ENCODE data around the gene PPP6R2.

Gene PPP6R2

DNA sequence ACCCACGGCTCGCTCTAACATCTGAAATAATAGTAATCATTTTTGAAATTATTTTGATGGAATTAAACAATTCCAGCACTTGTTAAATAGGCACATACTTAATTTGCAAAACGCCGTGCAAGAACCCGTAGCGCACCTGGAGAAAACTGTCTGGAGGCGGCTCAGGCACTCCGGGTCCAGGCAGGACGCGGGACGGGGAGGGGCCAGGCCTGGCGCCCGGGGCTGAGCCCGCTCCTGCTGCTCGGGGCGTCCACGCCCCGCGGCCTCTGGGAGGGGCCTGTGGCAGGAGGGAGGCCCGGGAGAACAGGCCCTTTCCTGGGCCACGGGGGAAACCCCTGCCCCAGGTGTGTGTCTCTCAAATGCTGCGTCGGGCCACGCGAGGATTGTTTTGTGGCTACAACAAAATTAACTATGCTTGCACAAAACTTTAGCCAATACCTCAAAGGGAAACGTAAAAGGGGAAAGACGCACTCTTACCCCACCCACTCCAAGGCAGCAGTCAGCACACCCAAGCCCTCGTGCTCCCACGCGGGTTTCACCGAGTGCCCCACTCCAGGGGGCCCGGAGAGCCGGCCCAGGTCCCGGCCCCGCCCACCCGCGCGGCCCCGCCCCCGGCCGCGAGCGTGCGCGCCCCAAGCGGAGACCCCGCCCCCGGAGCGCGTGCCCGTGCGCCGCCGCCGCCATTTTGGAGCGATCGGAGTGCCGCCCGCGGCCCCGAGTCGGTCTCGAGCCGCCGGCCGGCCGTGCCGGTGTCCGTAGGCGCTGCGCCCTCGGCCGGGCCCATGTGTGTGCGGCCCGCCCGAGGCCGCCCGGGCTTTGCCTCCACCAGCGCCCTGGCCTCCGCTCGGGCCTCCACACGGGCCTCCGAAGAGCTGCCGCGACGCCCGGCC lies at the start of gene PPP6R2:
Gene PPP6R2 (plus strand): TSS at position 677 of the 890 bp plus-strand sequence. CDS start 50,582 bp downstream, outside the sequence.
- DNase-seq = peak; percentile 85

DNA sequence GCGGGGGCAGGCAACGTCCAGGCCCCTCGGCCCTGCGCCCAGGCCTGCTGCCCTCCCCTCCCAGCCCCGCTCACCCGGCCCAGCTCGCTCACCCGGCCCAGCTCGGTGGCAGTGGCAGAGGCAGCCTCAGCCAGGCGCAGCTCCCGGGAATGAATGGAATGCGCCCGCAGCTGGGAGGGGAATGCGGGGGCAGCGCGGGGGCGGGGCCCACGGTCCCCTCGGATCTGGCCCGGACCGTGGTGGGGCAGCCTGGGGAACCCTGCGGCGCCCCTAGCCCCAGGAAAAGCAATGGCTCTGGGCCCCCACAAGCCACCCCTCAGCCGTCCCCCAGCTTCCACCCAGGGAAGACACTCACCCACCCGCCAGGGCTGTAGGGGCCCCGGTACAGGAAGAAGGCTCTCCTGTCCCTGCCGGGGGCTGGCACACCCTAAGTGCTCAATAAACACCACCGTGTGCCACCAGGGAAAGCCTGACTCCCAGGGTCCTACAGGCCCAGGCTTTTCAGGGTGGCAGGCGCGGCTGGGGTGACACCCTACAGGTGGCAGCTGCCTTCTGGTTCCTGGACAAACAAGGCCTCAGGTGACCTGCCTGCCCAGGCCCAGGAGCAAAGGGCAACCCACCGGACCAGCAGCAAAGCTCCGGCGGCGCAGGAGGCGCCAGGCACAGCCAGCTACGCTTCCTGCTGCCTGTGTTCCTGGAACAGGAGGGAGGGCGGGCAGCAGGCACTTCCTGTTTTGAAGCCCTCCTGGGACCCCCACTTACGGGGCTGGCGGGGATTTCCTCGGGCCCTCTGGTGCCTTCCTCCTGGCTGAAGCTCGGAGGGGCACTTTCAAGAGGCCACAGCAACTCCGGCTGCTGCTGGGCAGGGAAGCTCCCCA lies 49.4 kb upstream of the PPP6R2 start:
- DNase-seq = no peak

- no peak for DNase-seq
These were observed 48.8 kb upstream of the PPP6R2 start for GRCh38 chr22:50294319-50294656.

DNA sequence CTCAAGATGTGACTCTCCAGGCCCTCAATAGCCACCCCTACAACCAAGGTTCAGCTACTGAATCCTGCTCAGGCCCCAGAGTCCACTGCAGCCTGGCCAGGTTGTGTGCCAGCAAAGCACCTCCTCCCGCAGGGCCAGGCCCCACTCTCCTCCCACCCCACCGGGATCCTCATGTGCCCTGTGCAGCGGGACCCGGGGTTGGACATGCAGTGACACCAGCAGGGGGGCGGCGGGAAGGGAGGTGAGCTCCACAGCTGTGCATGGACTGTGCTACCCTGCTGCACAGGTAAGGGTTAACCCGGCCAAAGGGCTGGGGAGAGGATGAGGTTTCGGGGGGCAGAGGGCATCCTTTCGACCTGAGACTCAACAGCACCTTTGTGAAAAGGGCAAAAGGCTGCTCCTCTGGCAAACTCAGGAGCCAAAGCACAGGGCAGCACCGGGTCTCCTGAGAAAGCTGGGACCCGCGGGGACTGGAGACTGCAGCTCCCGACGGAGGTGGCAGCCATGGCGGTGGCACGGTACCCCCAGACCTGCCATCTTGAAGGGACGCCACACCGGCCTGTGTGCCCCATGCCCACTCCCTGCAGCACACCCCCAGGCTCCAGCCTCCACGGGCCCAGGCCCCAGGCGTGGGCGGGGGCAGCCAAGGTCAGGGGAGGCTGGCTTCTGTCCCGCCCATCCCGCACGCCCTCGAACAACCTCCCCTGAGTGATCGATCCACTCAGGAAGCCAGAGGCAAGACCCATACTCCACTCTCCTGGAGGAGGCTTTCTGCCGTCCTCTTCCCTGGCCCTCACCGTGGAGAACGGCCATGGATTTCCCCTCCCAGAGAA lies 46.3 kb upstream of the PPP6R2 start:
- no peak for DNase-seq

- DNase-seq = no peak
These were observed 45.4 kb upstream of the PPP6R2 start for GRCh38 chr22:50297510-50298265.

GRCh38 chr22:50298266-50298637 lies 44.9 kb upstream of the PPP6R2 start:
- no peak for DNase-seq

DNA sequence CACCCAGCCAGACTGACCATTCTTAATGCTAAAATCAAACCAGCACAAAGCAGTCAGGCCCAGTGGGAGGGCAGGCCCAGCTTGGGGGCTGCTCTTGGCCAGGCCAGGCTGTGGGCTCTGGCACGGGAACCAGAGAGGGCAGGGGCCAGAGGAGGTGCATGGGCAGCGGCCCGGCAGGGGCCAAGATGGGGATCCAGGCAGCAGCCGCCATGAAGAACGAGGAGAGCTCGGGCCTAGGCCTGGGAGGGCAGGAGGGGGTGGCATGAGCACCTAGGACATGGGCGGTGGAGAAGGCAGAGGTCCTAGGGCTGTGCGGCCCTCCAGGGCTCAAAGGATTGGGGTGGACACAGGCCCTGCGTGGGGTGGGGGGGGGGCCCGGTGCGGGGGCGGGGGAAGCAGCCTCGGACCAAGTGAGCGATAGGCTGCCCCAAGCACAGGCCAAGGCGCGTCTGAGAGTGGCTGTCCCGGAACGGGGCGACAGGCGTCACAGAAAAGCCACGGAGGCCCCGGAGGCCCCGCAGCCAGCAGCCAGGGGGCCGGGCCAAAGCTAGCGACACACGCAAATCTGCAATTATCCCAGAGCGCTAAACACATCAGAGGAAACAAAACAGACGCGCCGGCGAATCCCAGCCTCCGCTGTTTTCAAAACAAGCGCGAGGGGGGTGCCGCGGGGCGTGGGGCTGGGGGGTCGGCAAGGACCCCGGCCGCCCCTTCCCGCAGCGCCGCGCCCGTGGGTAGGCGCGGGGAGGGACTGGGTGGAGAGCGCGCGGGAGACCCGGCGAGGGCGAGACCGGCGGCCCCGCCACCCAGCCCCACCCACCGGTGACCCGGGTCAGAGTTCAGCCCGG lies 44.0 kb upstream of the PPP6R2 start:
- no peak for DNase-seq

- DNase-seq = no peak
These were observed 43.1 kb upstream of the PPP6R2 start for GRCh38 chr22:50299785-50300619.

- no peak for DNase-seq
These were observed 42.4 kb upstream of the PPP6R2 start for GRCh38 chr22:50300620-50301257.

- no peak for DNase-seq
These were observed 41.5 kb upstream of the PPP6R2 start for GRCh38 chr22:50301581-50301991.

DNA sequence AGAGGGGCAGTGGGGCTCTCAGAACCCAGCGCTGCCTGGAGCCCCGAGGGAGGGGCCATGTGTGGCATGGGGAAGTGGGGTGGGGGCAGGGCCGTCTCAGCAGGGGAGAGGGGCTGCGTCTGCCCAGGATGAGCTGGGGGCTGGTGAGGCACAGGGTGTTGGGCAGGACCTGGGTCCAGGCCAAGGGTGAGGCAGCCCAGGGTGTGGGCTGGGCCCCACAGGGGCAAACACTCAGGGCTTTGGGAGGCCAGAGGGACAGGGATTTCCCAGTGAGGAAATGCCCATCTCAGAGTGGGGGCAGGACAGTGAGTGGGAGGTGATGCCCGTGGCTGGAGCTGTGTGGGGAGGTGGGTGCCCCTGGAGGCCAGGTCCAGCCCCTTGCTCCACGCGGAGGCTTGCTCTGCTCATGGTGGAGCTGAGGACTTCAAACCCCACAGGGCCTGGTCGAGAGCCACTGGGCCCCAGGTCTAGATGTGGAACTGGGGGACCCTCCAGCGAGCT lies 41.0 kb upstream of the PPP6R2 start:
- no peak for DNase-seq

DNA sequence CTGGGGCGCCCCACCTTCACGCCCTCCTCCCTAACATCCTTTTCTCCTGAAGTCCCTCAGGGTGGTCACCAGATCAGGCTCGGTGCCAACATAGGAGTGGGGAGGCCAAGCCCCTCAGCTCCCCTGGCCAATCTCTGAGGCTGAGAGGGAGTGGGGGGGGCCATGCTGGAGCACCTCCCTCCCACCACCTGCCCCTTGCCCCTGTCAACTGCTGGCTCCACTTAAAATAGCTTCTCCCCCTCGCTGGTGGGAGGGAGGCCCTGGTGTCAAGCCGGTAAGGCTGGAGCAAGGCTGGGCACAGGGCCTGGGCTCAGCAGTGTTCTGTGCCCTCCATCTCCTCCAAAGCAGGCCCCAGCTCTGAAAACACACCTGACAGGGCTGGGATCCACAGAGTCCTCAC lies 40.6 kb upstream of the PPP6R2 start:
- DNase-seq = no peak

GRCh38 chr22:50303515-50303847 lies 39.6 kb upstream of the PPP6R2 start:
- no peak for DNase-seq

- no peak for DNase-seq
These were observed 39.1 kb upstream of the PPP6R2 start for GRCh38 chr22:50303848-50304527.

DNA sequence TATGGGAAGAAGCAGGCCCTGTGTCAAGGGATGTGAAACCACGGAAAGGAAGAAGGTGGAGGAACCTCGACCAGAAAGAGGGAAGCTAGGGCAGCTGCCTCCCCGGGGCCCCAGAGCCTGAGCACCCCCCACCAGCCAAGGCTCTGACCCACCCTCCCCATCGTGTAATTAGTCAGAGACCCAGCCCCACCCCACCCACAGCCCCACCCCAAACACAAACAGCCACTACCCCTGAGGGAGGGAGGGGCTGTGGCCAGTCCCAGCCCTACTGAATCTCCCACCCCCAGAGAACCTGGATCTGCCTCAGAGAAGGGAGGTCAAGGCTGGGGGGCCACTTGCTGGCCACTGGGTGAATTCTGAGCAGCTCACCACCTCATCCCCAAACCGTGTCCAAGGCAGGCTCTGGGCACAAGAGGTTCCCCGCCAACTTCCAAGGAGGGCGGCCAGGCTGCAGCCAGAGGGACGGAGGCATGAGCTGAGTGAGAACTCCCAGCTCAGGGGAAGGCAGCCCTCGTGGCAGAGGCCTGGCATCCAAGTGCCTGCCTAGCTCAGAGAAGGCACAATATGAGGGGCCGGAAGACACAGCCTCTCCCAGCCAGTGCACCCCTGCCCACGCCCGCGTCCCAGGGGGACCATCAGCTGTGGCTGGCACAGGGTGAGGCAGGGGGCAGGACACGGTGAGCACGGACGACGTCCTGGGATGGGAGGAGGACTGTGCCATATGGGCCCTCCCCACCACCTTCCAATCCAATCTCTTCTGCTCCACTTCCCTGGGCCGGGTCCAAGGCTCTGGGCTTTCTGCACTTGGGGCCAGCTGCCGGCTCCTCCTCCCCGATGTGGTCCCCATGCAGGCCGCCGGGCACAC lies 38.4 kb upstream of the PPP6R2 start:
- DNase-seq = no peak

DNA sequence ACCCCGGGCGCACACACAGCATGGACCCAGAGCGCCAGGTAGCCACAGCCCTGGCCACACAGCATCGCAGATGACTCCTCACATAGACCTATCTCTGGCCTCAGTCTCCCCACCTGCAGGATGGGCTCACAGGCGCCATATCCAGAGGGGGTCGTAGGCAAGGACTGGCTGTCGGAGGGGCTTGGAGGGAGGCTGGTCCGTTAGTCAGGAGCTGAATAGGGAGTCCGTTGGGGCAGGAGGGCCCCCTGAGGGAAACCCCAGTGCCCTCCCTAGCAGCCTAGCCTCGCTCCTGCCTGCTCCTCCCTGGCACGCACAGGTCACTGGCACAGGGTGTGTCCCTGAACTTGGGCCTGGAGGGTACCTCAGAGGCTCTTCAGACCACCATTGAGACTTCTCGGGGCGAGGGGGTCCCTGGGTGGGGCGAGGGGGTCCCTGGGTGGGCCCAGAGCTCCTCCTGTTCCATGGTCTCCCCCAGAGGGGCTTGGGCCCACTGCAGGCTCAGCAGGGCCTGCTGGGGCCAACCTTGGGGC lies 37.7 kb upstream of the PPP6R2 start:
- no peak for DNase-seq

DNA sequence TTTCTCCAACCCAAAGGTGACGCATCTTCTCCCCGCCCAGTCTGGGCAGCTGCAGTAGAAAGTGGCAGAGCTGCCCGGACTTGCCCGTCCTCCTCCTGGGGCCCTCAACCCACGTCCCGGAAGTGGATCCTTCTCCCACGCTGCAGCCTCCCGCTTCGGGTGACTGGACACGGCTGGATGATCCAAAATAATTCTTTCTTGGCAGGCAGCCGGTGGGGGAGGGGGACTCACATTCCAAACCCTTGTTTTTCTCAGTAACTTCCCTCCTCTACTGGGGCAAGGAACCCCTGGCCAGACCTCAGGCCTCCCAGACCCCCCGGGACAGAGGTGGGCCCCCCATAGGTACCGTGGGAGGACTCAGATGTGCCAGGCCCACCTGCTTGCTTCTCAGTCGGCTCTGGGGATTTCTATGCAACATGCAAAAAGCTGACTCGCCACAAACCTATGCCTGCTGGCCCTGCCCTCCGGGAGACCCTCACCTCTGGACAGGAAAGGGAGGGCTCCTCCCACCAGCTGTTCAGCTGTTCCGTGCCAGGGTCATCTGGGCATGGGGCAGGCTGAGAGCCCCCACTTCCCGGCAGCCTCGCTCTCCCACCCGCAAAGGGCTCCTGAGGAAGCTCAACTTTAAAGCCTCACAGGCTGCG lies 37.1 kb upstream of the PPP6R2 start:
- DNase-seq = no peak
